NCI-H510A (cell line): ENCODE data around the gene EDAR.

Source experiments
- DNase-seq: peaks from one replicate; lab custom pipeline; 2025; lab: John Stamatoyannopoulos, UW

Gene EDAR

GRCh38 chr2:108967757-108968156, 21.3 kb downstream of the EDAR start:
- DNase-seq, result no peak

GRCh38 chr2:108965540-108966289, 23.3 kb downstream of the EDAR start:
- no peak for DNase-seq

GRCh38 chr2:108963057-108963456, 26.0 kb downstream of the EDAR start:
- DNase-seq, result no peak

- no peak for DNase-seq
These were observed 27.2 kb downstream of the EDAR start for GRCh38 chr2:108961796-108962195.

- no peak for DNase-seq
These were observed 29.0 kb downstream of the EDAR start for GRCh38 chr2:108960006-108960405.

- no peak for DNase-seq
These were observed 29.6 kb downstream of the EDAR start for GRCh38 chr2:108959401-108959800.

- no peak for DNase-seq
These were observed 30.2 kb downstream of the EDAR start for GRCh38 chr2:108958632-108959341.

- no peak for DNase-seq
These were observed 31.0 kb downstream of the EDAR start for GRCh38 chr2:108958002-108958401.

GRCh38 chr2:108956375-108956774, 32.6 kb downstream of the EDAR start:
- no peak for DNase-seq

GRCh38 chr2:108950369-108951135, 38.5 kb downstream of the EDAR start:
- no peak for DNase-seq

- DNase-seq, result no peak
These were observed 39.4 kb downstream of the EDAR start for GRCh38 chr2:108949316-108950239.

- DNase-seq, result no peak
These were observed 41.6 kb downstream of the EDAR start for GRCh38 chr2:108947271-108947907.

GRCh38 chr2:108946442-108946841, 42.6 kb downstream of the EDAR start:
- DNase-seq, result no peak

- DNase-seq, result no peak
These were observed 43.1 kb downstream of the EDAR start for GRCh38 chr2:108945969-108946368.

GRCh38 chr2:108944601-108945331, 44.3 kb downstream of the EDAR start:
- no peak for DNase-seq

- no peak for DNase-seq
These were observed 45.3 kb downstream of the EDAR start for GRCh38 chr2:108943751-108944150.

GRCh38 chr2:108942888-108943287, 46.1 kb downstream of the EDAR start:
- DNase-seq, result no peak

GRCh38 chr2:108942231-108942825, 46.7 kb downstream of the EDAR start:
- DNase-seq, result no peak

GRCh38 chr2:108941767-108942166, 47.3 kb downstream of the EDAR start:
- DNase-seq, result no peak

GRCh38 chr2:108941161-108941665, 47.8 kb downstream of the EDAR start:
- DNase-seq, result no peak
